ENCODE results near the gene AFG3L2. TPM values are rescaled to one million over a fixed set of nuclear protein-coding genes. Genes with fewer than 3 reads are reported as not detected.

Gene AFG3L2
- total and polyA plus RNA-seq, 7 donors: 31.4 to 56.6 (median 43.7) TPM

- intact Hi-C loops (cut with DNase I): no loop called here
These were observed 93.8 kb downstream of the AFG3L2 start for GRCh38 chr18:12283256-12283655.

GRCh38 chr18:12282442-12283039 lies 94.5 kb downstream of the AFG3L2 start:
- Histone ChIP-seq H3K27ac (peak overlapping the region; percentile 51 to 96 (median 72)), H3K36me3 (no peaks in the 10 kb centered on the region), H3K27me3 (no peaks in the 10 kb centered on the region), H3K4me1 (peaks cover 0 to 52% (median 41%) of the 10 kb centered on the region in 4 donors), H3K9me3 (no peaks in the 10 kb centered on the region), H3K4me3 (no peak overlapping the region)
- intact Hi-C loops (cut with DNase I): no loop called here
- no peak for TF ChIP-seq CTCF (IDR thresholded peaks at IDR 0.05)
- TF ChIP-seq EP300 (IDR thresholded peaks at IDR 0.05): no peak
- TF ChIP-seq POLR2AphosphoS5 (IDR thresholded peaks at IDR 0.05): no peak
- TF ChIP-seq POLR2A (IDR thresholded peaks at IDR 0.05): no peak
- no peak for DNase-seq
- WGBS, 2 donors: 68 to 80% methylated on average over 9 of the region's 9 CpGs

More at GRCh38 chr18:12283256-12283655, 93.8 kb downstream of the AFG3L2 start:
- Histone ChIP-seq H3K36me3 (no peaks in the 10 kb centered on the region), H3K27ac (peak overlapping the region in 3 of 4 donors; percentile 51 to 96 (median 92)), H3K9me3 (no peaks in the 10 kb centered on the region), H3K4me3 (no peak overlapping the region), H3K4me1 (peaks cover 0 to 51% (median 36%) of the 10 kb centered on the region in 4 donors), H3K27me3 (no peaks in the 10 kb centered on the region)
- TF ChIP-seq POLR2AphosphoS5 (IDR thresholded peaks at IDR 0.05) (no peak), EP300 (IDR thresholded peaks at IDR 0.05) (no peak), POLR2A (IDR thresholded peaks at IDR 0.05) (no peak)
- DNase-seq: no peak
- WGBS, 2 donors: 75 to 77% methylated on average over 6 of the region's 6 CpGs

- intact Hi-C loops (cut with DNase I): no loop called here
- 10 to 64% methylated on average over 1 of the region's 1 CpG for WGBS, 2 donors
- no peaks in the 10 kb centered on the region for H3K27me3 ChIP-seq
These were observed 95.2 kb downstream of the AFG3L2 start for GRCh38 chr18:12281861-12282260.

GRCh38 chr18:12279781-12280531 lies 97.1 kb downstream of the AFG3L2 start:
- DNase-seq: peak; percentile 84
- 85 to 90% methylated on average over 16 of the region's 16 CpGs for WGBS, 2 donors
- H3K27me3 ChIP-seq: no peaks in the 10 kb centered on the region
- peak overlapping the region; percentile 34 to 56 (median 50) for H3K4me3 ChIP-seq
- intact Hi-C loops (cut with DNase I): loop anchor here (1.0 to 10.0 kb wide), 5 partner anchors 27 to 425 kb away; partner anchors contain the start of genes AFG3L2, CHMP1B and SPIRE1
- H3K27ac ChIP-seq: peak overlapping the region; percentile 92 to 99 (median 96)
- no peaks in the 10 kb centered on the region for H3K9me3 ChIP-seq
- H3K4me1 ChIP-seq: peaks cover 0 to 58% (median 52%) of the 10 kb centered on the region in 4 donors
- TF ChIP-seq POLR2A (IDR thresholded peaks at IDR 0.05) (no peak), CTCF (IDR thresholded peaks at IDR 0.05) (no peak), EP300 (IDR thresholded peaks at IDR 0.05) (peak in 2 of 4 donors; percentile 79 to 87), POLR2AphosphoS5 (IDR thresholded peaks at IDR 0.05) (peak; percentile 44 to 87 (median 77))
- H3K36me3 ChIP-seq: no peaks in the 10 kb centered on the region

More at GRCh38 chr18:12281861-12282260, 95.2 kb downstream of the AFG3L2 start:
- Histone ChIP-seq H3K27ac (peak overlapping the region; percentile 51 to 96 (median 72)), H3K36me3 (no peaks in the 10 kb centered on the region), H3K4me1 (peaks cover 0 to 52% (median 45%) of the 10 kb centered on the region in 4 donors), H3K4me3 (no peak overlapping the region), H3K9me3 (no peaks in the 10 kb centered on the region)
- no peak for TF ChIP-seq EP300 (IDR thresholded peaks at IDR 0.05)
- TF ChIP-seq CTCF (IDR thresholded peaks at IDR 0.05): no peak
- TF ChIP-seq POLR2A (IDR thresholded peaks at IDR 0.05): no peak
- no peak for DNase-seq

Small RNAs within 50 kb of the gene (small RNA-seq; reads per million reads assigned to genes)
- gene RNU6-170P (0 reads per million in 3 donors), gene RNU7-129P (0 reads per million in 3 donors)

Other genes starting within 250 kb of the AFG3L2 start
- gene CIDEA, start 122.9 kb downstream of the AFG3L2 start, total RNA-seq: 10 to 100 TPM in 1 of 4 donors, not detected in 3; 17.8 TPM
- 1 to 10 TPM in 1 of 3 donors, not detected in 2; 4.2 TPM for gene CIDEA, start 122.9 kb downstream of the AFG3L2 start, polyA plus RNA-seq
- gene TUBB6, start 69.0 kb downstream of the AFG3L2 start, total RNA-seq: 100 to 1,000 TPM; 298 to 445 (median 376) TPM
- gene TUBB6, start 69.0 kb downstream of the AFG3L2 start, polyA plus RNA-seq: 10 to 100 TPM; 19.2 to 58.0 (median 42.6) TPM
- 1 to 10 TPM; 2.1 to 7.5 (median 3.0) TPM for gene PRELID3A, start 30.7 kb upstream of the AFG3L2 start, total RNA-seq
- gene PRELID3A, start 30.7 kb upstream of the AFG3L2 start, polyA plus RNA-seq: 1 to 10 TPM in 1 of 3 donors, under 1 TPM in 2; 0.60 to 2.2 (median 0.69) TPM

Data from sigmoid colon (tissue), 7 donors.